ENCODE results near the gene RBMXL3. TPM values are rescaled to one million over a fixed set of nuclear protein-coding genes. Genes with fewer than 3 reads are reported as not detected.
A peak's percentile ranks its signal among the peaks of the same experiment; 100 is the strongest.

Gene RBMXL3
- total RNA-seq, 5 donors from 2014 or later (not counting 1 experiment from before 2014, with no cell fraction given) = not detected

DNA sequence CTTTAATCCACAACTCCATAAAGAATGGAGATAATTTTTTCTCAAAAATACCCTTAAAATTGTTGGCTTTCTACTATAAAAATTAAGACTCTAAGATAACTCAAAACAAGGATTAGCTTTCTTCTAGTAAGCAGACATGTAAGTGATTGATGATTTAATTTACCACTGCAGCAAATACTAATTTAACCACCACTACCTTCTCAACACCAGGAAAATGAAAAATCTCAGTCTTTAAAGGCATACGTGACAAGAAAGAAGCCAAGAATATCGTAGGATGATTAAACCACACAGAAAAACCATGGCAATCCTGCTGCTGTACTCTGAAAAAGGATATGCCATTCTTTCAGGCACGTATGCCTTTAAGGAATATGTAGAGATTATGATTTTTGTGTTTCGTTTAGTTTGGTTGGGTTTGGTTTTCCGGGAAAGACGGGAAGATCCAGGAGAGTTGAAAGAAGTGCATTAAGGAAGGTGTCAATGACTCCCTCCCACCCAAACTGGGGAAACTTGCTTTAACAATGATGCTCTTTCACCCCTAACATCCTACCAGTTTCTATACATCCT lies 43.8 kb downstream of the RBMXL3 start:
- H3K4me3 Mint-ChIP-seq = peak overlapping the region in 1 of 3 donors; percentile 12
- Histone ChIP-seq H3K4me1 (ENCODE audit: control insufficient read depth in 1 of 2, extremely low read depth in 1 of 2, insufficient read depth in 2 of 2, low read length in 2 of 2) (no peaks in the 10 kb centered on the region), H3K4me3 (ENCODE audit: control insufficient read depth in 1 of 2, extremely low read depth in 1 of 2, low read length in 1 of 2) (peak overlapping the region in 1 of 2 donors; percentile 38), H3K36me3 (ENCODE audit: control insufficient read depth in 2 of 2, extremely low read depth in 1 of 2, insufficient read depth in 1 of 2, low read length in 1 of 2) (no peaks in the 10 kb centered on the region), H3K27ac (ENCODE audit: low read length) (no peak overlapping the region), H3K9me3 (no peaks in the 10 kb centered on the region), H3K27me3 (replicated peaks in 1 of 2; ENCODE audit: control insufficient read depth in 2 of 2, extremely low read depth in 1 of 2, insufficient read depth in 2 of 2, low read length in 1 of 2) (peaks cover 0 to 5% of the 10 kb centered on the region in 2 experiments)
- no CpG with 5 or more reads among the region's 6 CpGs for WGBS (ENCODE audit: insufficient coverage)
- DNase-seq = no peak
- H3K36me3 Mint-ChIP-seq = no peaks in the 10 kb centered on the region
- peaks cover 12 to 50% of the 10 kb centered on the region in 2 donors for H3K27me3 Mint-ChIP-seq
- peaks cover 0 to 4% (median 4%) of the 10 kb centered on the region in 3 donors for H3K4me1 Mint-ChIP-seq
- no peaks in the 10 kb centered on the region for H3K9me3 Mint-ChIP-seq
- ChIA-PET CTCF (no interaction called here), POLR2A (no interaction called here)
- no peak overlapping the region for H3K27ac Mint-ChIP-seq
- ATAC-seq (replicated peaks in 1 of 4) = no peak

DNA sequence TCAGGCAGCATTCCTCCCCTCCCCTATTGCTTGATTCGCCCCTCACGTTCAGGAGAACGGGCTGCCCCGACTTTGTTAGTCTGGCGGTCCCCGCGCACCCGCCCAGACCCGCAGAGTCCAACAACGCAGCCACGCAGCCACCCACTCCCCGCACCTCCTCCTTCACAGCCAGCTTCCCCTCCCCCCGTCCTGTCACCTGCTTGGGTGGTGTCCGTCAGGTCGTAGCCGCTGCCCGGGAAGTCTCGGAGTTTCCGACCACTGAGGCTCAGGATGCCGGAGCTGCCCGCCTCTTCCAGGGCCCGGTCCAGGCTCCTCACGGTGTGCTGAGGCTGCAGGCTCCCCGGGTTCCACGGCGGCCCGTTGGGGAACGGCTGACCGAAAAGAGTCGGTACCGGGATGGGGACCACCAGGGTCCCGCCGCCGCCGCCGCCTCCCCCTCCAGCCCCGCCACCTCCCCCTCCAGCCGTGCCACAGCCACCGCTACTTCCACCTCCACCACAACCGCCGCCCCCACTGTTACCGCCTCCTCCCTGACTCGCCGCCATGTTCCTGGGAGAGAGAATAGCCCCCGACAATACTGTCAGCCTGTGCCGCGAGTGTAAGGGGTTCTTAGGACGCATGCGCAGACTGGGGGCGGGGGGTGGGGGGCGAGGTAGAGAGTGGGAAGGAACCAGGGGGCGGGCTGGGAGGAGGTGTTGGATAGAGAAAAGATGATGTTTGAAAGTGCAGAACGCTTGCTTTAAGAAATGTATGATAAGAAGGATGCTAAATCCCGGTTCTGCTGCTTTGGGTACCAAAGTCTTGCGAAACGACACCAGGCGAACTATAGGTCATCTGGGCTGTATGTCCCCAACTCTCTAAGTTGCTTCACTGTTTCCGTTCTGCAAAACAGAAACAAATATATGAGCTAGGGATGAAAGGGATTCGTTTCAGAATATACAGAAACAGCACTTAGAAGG lies 44.6 kb downstream of the RBMXL3 start, which contains the start of gene LRCH2:
TSS of gene LRCH2 (minus strand) at position 600 of the 959 bp plus-strand sequence. CDS start at position 545, 55 bp downstream.
- H3K9me3 ChIP-seq = no peaks in the 10 kb centered on the region
- H3K4me1 ChIP-seq (ENCODE audit: control insufficient read depth in 1 of 2, extremely low read depth in 1 of 2, insufficient read depth in 2 of 2, low read length in 2 of 2) = no peaks in the 10 kb centered on the region
- H3K27ac ChIP-seq (ENCODE audit: low read length) = no peak within 1 kb of the TSS
- H3K4me1 Mint-ChIP-seq = peaks cover 0 to 4% (median 4%) of the 10 kb centered on the region in 3 donors
- peaks cover 12 to 53% of the 10 kb centered on the region in 2 donors for H3K27me3 Mint-ChIP-seq
- POLR2A ChIA-PET = no interaction called here
- no peak within 1 kb of the TSS for H3K27ac Mint-ChIP-seq
- H3K27me3 ChIP-seq (replicated peaks in 1 of 2; ENCODE audit: control insufficient read depth in 2 of 2, extremely low read depth in 1 of 2, insufficient read depth in 2 of 2, low read length in 1 of 2) = peaks cover 0 to 5% of the 10 kb centered on the region in 2 experiments
- H3K4me3 ChIP-seq (ENCODE audit: control insufficient read depth in 1 of 2, extremely low read depth in 1 of 2, low read length in 1 of 2) = peak within 1 kb of the TSS in 1 of 2 donors; percentile 38
- peak within 1 kb of the TSS in 1 of 3 donors; percentile 12 for H3K4me3 Mint-ChIP-seq
- no peaks in the 10 kb centered on the region for H3K9me3 Mint-ChIP-seq
- H3K36me3 Mint-ChIP-seq = no peaks in the 10 kb centered on the region
- no peak for ATAC-seq (replicated peaks in 1 of 4)
- no peaks in the 10 kb centered on the region for H3K36me3 ChIP-seq (ENCODE audit: control insufficient read depth in 2 of 2, extremely low read depth in 1 of 2, insufficient read depth in 1 of 2, low read length in 1 of 2)
- CTCF ChIA-PET = no interaction called here
- no peak for DNase-seq
- WGBS (ENCODE audit: insufficient coverage) = 4% methylated on average over 11 of the region's 59 CpGs

DNA sequence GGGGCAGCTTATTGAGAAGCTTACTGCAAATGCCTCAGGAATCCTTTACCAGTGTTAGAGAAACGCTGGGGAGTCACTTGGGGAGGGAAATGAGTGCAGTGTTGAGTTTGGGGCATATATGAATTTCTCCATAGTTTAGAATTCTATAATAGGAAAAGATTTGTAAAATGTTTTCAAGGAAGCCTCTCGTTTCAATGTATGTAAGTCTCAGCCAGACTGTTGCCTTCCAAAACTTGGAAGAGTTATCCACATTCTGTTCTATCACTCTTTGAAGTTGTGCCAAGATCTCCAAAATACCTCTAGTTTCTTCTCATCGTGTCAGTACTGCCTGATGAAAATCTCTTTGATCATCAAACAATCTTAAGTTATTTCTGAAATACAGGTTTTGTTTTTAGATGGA lies 45.3 kb downstream of the RBMXL3 start:
- Histone ChIP-seq H3K27me3 (replicated peaks in 1 of 2; ENCODE audit: control insufficient read depth in 2 of 2, extremely low read depth in 1 of 2, insufficient read depth in 2 of 2, low read length in 1 of 2) (peaks cover 0 to 5% of the 10 kb centered on the region in 2 experiments), H3K27ac (ENCODE audit: low read length) (no peak overlapping the region), H3K36me3 (ENCODE audit: control insufficient read depth in 2 of 2, extremely low read depth in 1 of 2, insufficient read depth in 1 of 2, low read length in 1 of 2) (no peaks in the 10 kb centered on the region), H3K9me3 (no peaks in the 10 kb centered on the region), H3K4me3 (ENCODE audit: control insufficient read depth in 1 of 2, extremely low read depth in 1 of 2, low read length in 1 of 2) (no peak overlapping the region), H3K4me1 (ENCODE audit: control insufficient read depth in 1 of 2, extremely low read depth in 1 of 2, insufficient read depth in 2 of 2, low read length in 2 of 2) (no peaks in the 10 kb centered on the region)
- DNase-seq = no peak
- Mint-ChIP-seq H3K4me1 (peaks cover 0 to 4% (median 4%) of the 10 kb centered on the region in 3 donors), H3K27ac (no peak overlapping the region), H3K9me3 (no peaks in the 10 kb centered on the region), H3K4me3 (no peak overlapping the region), H3K27me3 (peaks cover 12 to 53% of the 10 kb centered on the region in 2 donors), H3K36me3 (no peaks in the 10 kb centered on the region)
- ChIA-PET CTCF (no interaction called here), POLR2A (no interaction called here)
- ATAC-seq (replicated peaks in 1 of 4) = no peak
- WGBS (ENCODE audit: insufficient coverage) = no CpG with 5 or more reads among the region's 3 CpGs

DNA sequence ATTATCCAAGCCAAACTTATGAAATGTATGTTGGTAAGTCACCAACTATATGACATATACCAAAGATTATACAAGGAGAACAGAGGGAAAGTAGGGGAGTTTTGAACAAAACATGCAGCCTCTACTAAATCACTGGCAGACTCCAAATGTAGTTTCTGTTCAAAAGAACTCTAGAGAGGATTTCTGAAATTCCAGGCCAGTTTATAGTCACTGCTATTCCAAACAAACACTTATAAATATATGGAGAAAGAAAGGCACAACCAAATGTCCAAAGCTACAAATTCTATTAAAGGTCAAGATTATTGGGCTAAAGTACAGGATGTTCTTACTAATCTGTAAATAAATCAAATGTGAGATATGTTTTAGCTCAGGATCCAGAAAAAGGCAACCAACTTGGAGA lies 47.4 kb downstream of the RBMXL3 start:
- CTCF ChIA-PET = interaction anchor here in 1 of 2 donors (0.7 kb wide), 1 partner anchor 133 kb away, joined by 3 read pairs; no protein-coding TSS in a partner anchor
- no peak for DNase-seq

DNA sequence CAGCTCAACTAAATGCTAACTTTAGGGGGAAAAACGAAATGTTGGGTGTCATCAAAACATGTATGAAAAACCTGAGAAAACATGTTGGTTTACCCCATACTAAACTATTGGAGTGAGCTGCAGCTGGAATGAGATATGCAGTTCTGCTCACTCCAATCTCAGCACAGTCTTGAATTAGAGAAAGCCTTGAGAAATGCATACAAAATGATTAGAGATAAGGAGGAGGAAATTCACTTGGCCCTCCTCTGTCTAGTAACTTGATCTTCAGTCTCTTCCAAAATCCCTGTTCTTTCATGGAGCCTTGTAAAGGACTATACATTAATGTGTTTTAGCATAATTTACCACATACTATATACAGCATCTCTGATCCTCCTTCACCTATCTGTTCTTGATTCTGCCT lies 47.8 kb downstream of the RBMXL3 start:
- H3K4me1 Mint-ChIP-seq = peaks cover 0 to 4% (median 4%) of the 10 kb centered on the region in 3 donors
- ChIA-PET CTCF (interaction anchor here in 1 of 2 donors (0.7 kb wide), 1 partner anchor 132 kb away, joined by 3 read pairs; no protein-coding TSS in a partner anchor), POLR2A (no interaction called here)
- no CpG with 5 or more reads among the region's 1 CpG for WGBS (ENCODE audit: insufficient coverage)
- H3K27me3 Mint-ChIP-seq = peaks cover 8 to 34% of the 10 kb centered on the region in 2 donors
- Histone ChIP-seq H3K9me3 (no peaks in the 10 kb centered on the region), H3K4me3 (ENCODE audit: control insufficient read depth in 1 of 2, extremely low read depth in 1 of 2, low read length in 1 of 2) (no peak overlapping the region), H3K27ac (ENCODE audit: low read length) (no peak overlapping the region), H3K36me3 (ENCODE audit: control insufficient read depth in 2 of 2, extremely low read depth in 1 of 2, insufficient read depth in 1 of 2, low read length in 1 of 2) (no peaks in the 10 kb centered on the region), H3K4me1 (ENCODE audit: control insufficient read depth in 1 of 2, extremely low read depth in 1 of 2, insufficient read depth in 2 of 2, low read length in 2 of 2) (no peaks in the 10 kb centered on the region), H3K27me3 (replicated peaks in 1 of 2; ENCODE audit: control insufficient read depth in 2 of 2, extremely low read depth in 1 of 2, insufficient read depth in 2 of 2, low read length in 1 of 2) (peaks cover 0 to 5% of the 10 kb centered on the region in 2 experiments)
- DNase-seq (no peak), ATAC-seq (replicated peaks in 1 of 4) (no peak)
- no peaks in the 10 kb centered on the region for H3K9me3 Mint-ChIP-seq
- no peak overlapping the region for H3K27ac Mint-ChIP-seq
- no peak overlapping the region for H3K4me3 Mint-ChIP-seq
- no peaks in the 10 kb centered on the region for H3K36me3 Mint-ChIP-seq

More for the DNA sequence above, 47.4 kb downstream of the RBMXL3 start:
- no peak for ATAC-seq (replicated peaks in 1 of 4)
- no peaks in the 10 kb centered on the region for H3K9me3 ChIP-seq
- POLR2A ChIA-PET = no interaction called here
- no peaks in the 10 kb centered on the region for H3K36me3 ChIP-seq (ENCODE audit: control insufficient read depth in 2 of 2, extremely low read depth in 1 of 2, insufficient read depth in 1 of 2, low read length in 1 of 2)
- H3K4me3 Mint-ChIP-seq = no peak overlapping the region
- H3K4me1 Mint-ChIP-seq = peaks cover 0 to 4% (median 4%) of the 10 kb centered on the region in 3 donors
- no peaks in the 10 kb centered on the region for H3K36me3 Mint-ChIP-seq
- no peaks in the 10 kb centered on the region for H3K4me1 ChIP-seq (ENCODE audit: control insufficient read depth in 1 of 2, extremely low read depth in 1 of 2, insufficient read depth in 2 of 2, low read length in 2 of 2)
- H3K27me3 ChIP-seq (replicated peaks in 1 of 2; ENCODE audit: control insufficient read depth in 2 of 2, extremely low read depth in 1 of 2, insufficient read depth in 2 of 2, low read length in 1 of 2) = peaks cover 0 to 5% of the 10 kb centered on the region in 2 experiments
- H3K9me3 Mint-ChIP-seq = no peaks in the 10 kb centered on the region
- H3K27me3 Mint-ChIP-seq = peaks cover 12 to 39% of the 10 kb centered on the region in 2 donors
- H3K4me3 ChIP-seq (ENCODE audit: control insufficient read depth in 1 of 2, extremely low read depth in 1 of 2, low read length in 1 of 2) = no peak overlapping the region
- no peak overlapping the region for H3K27ac Mint-ChIP-seq
- H3K27ac ChIP-seq (ENCODE audit: low read length) = no peak overlapping the region
